SK-N-SH (cell line): Measurements from ENCODE around the gene SCYL1. TPM values are rescaled to one million over a fixed set of nuclear protein-coding genes. Genes with fewer than 3 reads are reported as not detected.

Experiments
- CHD2 ChIP-seq: fragments of 150-350 bp; IDR thresholded peaks from 2 replicates; pipeline ENCODE4 v1.6.1; 2018; ENCODE audit warnings: low read length; ENCODE audit not compliant: partially characterized antibody
- ELF1 ChIP-seq: IDR thresholded peaks from 2 replicates; pipeline ENCODE4 v1.4.0; 2012
- EP300 ChIP-seq, 2 experiments: IDR thresholded peaks; 2 replicates each; pipeline versions ENCODE4 v1.4.0 to v1.6.1; 2012; ENCODE audit warnings: borderline replicate concordance in 1 of 2, low read depth in 1 of 2, low read length in 1 of 2
- EZH2phosphoT487 ChIP-seq: fragments of 200-600 bp; sonication (generic); IDR thresholded peaks from 2 replicates; pipeline ENCODE4 v1.6.1; 2017; ENCODE audit warnings: low read depth, mixed run types, mild to moderate bottlenecking, antibody characterized with exemption, moderate library complexity, borderline replicate concordance
- FOSL2 ChIP-seq: IDR thresholded peaks from 2 replicates; pipeline ENCODE4 v1.4.0; 2012; ENCODE audit warnings: low read depth, mild to moderate bottlenecking, moderate library complexity, borderline replicate concordance
- FOXM1 ChIP-seq: IDR thresholded peaks from 2 replicates; pipeline ENCODE4 v1.4.0; 2012; ENCODE audit warnings: low read depth, mild to moderate bottlenecking
- GABPA ChIP-seq: IDR thresholded peaks from 2 replicates; pipeline ENCODE4 v1.4.0; 2012; ENCODE audit warnings: low read depth, mild to moderate bottlenecking
- GATA2 ChIP-seq: sonication (generic); formaldehyde crosslinking; IDR thresholded peaks from 2 replicates; pipeline ENCODE4 v1.5.0; 2020; ENCODE audit warnings: mild to moderate bottlenecking, missing genetic modification reagents
- IRF3 ChIP-seq: fragments of 150-350 bp; IDR thresholded peaks from 2 replicates; pipeline ENCODE4 v1.6.1; 2016; ENCODE audit warnings: mild to moderate bottlenecking, low read depth, low read length
- JUND ChIP-seq: IDR thresholded peaks from 2 replicates; pipeline ENCODE4 v1.4.0; 2012
- MAX ChIP-seq: IDR thresholded peaks from 2 replicates; pipeline ENCODE4 v1.4.0; 2012; ENCODE audit warnings: low read depth
- MEF2A ChIP-seq: IDR thresholded peaks from 2 replicates; pipeline ENCODE4 v1.4.0; 2012; ENCODE audit warnings: low read depth, borderline replicate concordance
- MXI1 ChIP-seq: IDR thresholded peaks from 2 replicates; pipeline ENCODE4 v1.6.1; 2012; ENCODE audit warnings: mild to moderate bottlenecking, low read depth, low read length, improper control_type of control experiment
- NFIC ChIP-seq: IDR thresholded peaks from 2 replicates; pipeline ENCODE4 v1.4.0; 2012; ENCODE audit warnings: borderline replicate concordance
- NRF1 ChIP-seq: IDR thresholded peaks from 2 replicates; pipeline ENCODE4 v1.6.1; 2012; ENCODE audit warnings: low read depth, mild to moderate bottlenecking, low read length
- POLR2AphosphoS5 ChIP-seq: IDR thresholded peaks from 2 replicates; pipeline ENCODE4 v1.6.1; 2012; ENCODE audit warnings: low read depth, low read length
- RAD21 ChIP-seq: IDR thresholded peaks from 2 replicates; pipeline ENCODE4 v1.6.1; 2012; ENCODE audit warnings: mild to moderate bottlenecking, low read length
- RCOR1 ChIP-seq: fragments of 150-350 bp; IDR thresholded peaks from 2 replicates; pipeline ENCODE4 v1.6.1; 2017; ENCODE audit warnings: antibody characterized with exemption, low read length
- RFX5 ChIP-seq: IDR thresholded peaks from 2 replicates; pipeline ENCODE4 v1.6.1; 2012; ENCODE audit warnings: mild to moderate bottlenecking, improper control_type of control experiment, low read length
- SIN3A ChIP-seq: IDR thresholded peaks from 2 replicates; pipeline ENCODE4 v1.6.1; 2012; ENCODE audit warnings: low read depth, mild to moderate bottlenecking, low read length, moderate library complexity, borderline replicate concordance
- SMC3 ChIP-seq: IDR thresholded peaks from 2 replicates; pipeline ENCODE4 v1.6.1; 2012; ENCODE audit warnings: low read depth, low read length, improper control_type of control experiment
- TAF1 ChIP-seq: IDR thresholded peaks from 2 replicates; pipeline ENCODE4 v1.6.1; 2012; ENCODE audit warnings: low read depth, mild to moderate bottlenecking, low read length, moderate library complexity, borderline replicate concordance
- TCF12 ChIP-seq: IDR thresholded peaks from 2 replicates; pipeline ENCODE4 v1.4.0; 2012
- TEAD4 ChIP-seq: IDR thresholded peaks from 2 replicates; pipeline ENCODE4 v1.4.0; 2012; ENCODE audit warnings: mild to moderate bottlenecking, borderline replicate concordance; ENCODE audit not compliant: insufficient read depth
- YY1 ChIP-seq: IDR thresholded peaks from 2 replicates; pipeline ENCODE4 v1.4.0; 2012; ENCODE audit warnings: low read depth, mild to moderate bottlenecking
- polyA plus RNA-seq, 3 experiments: library from polyadenylated mRNA; depleted of rRNA; stranded (reverse); fragments of >200 nt; gene quantifications; 2 replicates each; pipeline ENCODE4 v1.2.3, GENCODE V29; 2012
- TF ChIP-seq, protein P1 (sequence below): IDR thresholded peaks from 2 replicates; pipeline ENCODE4 v1.4.0; 2012; ENCODE audit warnings: low read depth, borderline replicate concordance
- TF ChIP-seq, protein P2 (sequence below): IDR thresholded peaks from 2 replicates; pipeline ENCODE4; 2012
- TF ChIP-seq, protein P3 (sequence below): IDR thresholded peaks from 2 replicates; pipeline ENCODE4 v1.4.0; 2012; ENCODE audit warnings: low read depth, borderline replicate concordance

The SCYL1 gene
- polyA plus RNA-seq, 1 of the 3 experiments (the other 2 are of a cell fraction): 79.9 TPM

GRCh38 chr11:65479184-65480145 is 45.4 kb upstream of the SCYL1 start (continued):
- TF ChIP-seq, protein P1, sequence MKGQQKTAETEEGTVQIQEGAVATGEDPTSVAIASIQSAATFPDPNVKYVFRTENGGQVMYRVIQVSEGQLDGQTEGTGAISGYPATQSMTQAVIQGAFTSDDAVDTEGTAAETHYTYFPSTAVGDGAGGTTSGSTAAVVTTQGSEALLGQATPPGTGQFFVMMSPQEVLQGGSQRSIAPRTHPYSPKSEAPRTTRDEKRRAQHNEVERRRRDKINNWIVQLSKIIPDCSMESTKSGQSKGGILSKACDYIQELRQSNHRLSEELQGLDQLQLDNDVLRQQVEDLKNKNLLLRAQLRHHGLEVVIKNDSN: no peak
- TF ChIP-seq RCOR1 (no peak), EZH2phosphoT487 (no peak), SMC3 (peak; percentile 53), JUND (no peak), EP300 (IDR thresholded peaks at IDR 0.05; ENCODE audit: borderline replicate concordance in 1 of 2, low read depth in 1 of 2, low read length in 1 of 2) (no peak), TCF12 (no peak), YY1 (no peak), NRF1 (no peak), TEAD4 (no peak), MEF2A (no peak), TAF1 (no peak), NFIC (no peak), GATA2 (no peak), GABPA (no peak), RFX5 (no peak), RAD21 (peak; percentile 67), POLR2AphosphoS5 (no peak), FOSL2 (no peak), SIN3A (no peak), MXI1 (peak; percentile 57; the same call in 1 of the 2 replicates), ELF1 (no peak), CHD2 (no peak), MAX (no peak), FOXM1 (no peak), IRF3 (no peak)
- TF ChIP-seq, protein P2, sequence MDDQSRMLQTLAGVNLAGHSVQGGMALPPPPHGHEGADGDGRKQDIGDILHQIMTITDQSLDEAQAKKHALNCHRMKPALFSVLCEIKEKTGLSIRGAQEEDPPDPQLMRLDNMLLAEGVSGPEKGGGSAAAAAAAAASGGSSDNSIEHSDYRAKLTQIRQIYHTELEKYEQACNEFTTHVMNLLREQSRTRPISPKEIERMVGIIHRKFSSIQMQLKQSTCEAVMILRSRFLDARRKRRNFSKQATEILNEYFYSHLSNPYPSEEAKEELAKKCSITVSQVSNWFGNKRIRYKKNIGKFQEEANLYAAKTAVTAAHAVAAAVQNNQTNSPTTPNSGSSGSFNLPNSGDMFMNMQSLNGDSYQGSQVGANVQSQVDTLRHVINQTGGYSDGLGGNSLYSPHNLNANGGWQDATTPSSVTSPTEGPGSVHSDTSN: no peak
- TF ChIP-seq, protein P3, sequence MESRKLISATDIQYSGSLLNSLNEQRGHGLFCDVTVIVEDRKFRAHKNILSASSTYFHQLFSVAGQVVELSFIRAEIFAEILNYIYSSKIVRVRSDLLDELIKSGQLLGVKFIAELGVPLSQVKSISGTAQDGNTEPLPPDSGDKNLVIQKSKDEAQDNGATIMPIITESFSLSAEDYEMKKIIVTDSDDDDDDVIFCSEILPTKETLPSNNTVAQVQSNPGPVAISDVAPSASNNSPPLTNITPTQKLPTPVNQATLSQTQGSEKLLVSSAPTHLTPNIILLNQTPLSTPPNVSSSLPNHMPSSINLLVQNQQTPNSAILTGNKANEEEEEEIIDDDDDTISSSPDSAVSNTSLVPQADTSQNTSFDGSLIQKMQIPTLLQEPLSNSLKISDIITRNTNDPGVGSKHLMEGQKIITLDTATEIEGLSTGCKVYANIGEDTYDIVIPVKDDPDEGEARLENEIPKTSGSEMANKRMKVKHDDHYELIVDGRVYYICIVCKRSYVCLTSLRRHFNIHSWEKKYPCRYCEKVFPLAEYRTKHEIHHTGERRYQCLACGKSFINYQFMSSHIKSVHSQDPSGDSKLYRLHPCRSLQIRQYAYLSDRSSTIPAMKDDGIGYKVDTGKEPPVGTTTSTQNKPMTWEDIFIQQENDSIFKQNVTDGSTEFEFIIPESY: no peak
